Neural progenitor cell (in vitro differentiated cells): ENCODE results near the gene KATNIP.

Source experiments
- CTCF ChIP-seq: fragments of 200-600 bp; sonication (generic); IDR thresholded peaks from 2 replicates; pipeline ENCODE4 v1.5.1; 2017; ENCODE audit warnings: antibody characterized with exemption, mild to moderate bottlenecking
- EZH2 ChIP-seq: fragments of 200-600 bp; sonication (generic); IDR thresholded peaks from 2 replicates; pipeline ENCODE4 v1.6.1; 2017; ENCODE audit warnings: antibody characterized with exemption, mild to moderate bottlenecking, moderate library complexity

GRCh38 chr16:27503662-27504061 is 46.3 kb upstream of the KATNIP start:
- TF ChIP-seq CTCF (no peak), EZH2 (no peak)
